Stimulated activated CD4-positive, alpha-beta T cell treated with anti-CD3 and anti-CD28 coated beads, Interleukin-4, amount 100 ng/mL, for 1 hour (primary cell): ENCODE data around the gene TBL1X.
"Not testable (repeated sequence)": the region's sequence is repeated elsewhere in the genome, so short reads cannot be mapped to it uniquely, and the experiment has no call there.

ENCODE experiments used
- DNase-seq: peaks from one replicate; pipeline ENCODE4 v3.0.0-alpha.2; 2020

The TBL1X gene

DNA sequence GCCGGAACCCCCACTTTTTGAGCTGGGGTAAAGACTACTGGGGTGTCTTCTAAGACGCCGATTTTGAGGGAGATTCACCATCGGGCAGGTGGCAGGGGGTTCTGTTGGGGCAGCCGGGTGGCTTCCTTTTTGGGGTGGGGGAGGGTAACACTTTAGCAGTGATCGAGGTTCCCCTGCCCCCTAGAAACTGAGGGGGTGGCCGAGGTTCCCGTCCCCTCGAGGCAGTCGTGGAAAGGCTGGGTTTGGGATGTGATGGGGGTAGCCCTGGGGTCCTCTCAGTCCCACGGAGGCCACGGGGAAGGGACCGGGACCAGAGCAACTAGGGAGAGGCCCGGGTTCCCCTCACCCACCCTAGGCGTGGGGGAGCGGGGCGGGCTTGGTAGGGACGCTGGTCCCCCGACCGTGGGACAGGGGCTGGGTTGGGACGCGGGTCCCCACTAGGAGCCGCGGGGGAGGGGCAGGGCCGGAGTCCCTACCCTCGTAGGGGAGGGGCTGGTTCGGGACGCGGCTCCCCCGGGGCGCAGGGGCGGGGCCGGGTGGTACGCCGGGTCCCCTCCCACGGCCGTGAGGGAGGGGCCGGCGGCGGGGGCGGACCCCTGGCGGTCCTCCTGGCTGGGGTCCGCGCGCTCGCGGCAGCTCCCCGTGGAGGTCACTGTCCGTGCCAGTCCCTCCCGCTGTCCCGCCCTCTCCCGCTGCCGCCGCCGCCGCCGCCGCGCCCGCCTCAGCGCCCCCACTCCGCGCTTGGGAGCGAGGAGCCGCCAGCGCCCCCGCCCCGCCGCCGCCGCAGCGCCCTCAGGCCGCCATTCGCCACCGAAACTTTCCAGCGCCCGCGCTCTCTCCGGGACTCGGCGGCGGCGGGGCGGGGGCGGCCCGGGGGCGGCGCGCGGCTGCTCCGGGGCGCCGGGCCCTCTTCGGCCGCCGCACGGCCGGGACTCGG lies at the start of gene TBL1X:
TBL1X (plus strand) TSS at position 624 of the 937 bp plus-strand sequence. CDS start 188,529 bp downstream, outside the sequence.
- DNase-seq = peak; percentile 60

DNA sequence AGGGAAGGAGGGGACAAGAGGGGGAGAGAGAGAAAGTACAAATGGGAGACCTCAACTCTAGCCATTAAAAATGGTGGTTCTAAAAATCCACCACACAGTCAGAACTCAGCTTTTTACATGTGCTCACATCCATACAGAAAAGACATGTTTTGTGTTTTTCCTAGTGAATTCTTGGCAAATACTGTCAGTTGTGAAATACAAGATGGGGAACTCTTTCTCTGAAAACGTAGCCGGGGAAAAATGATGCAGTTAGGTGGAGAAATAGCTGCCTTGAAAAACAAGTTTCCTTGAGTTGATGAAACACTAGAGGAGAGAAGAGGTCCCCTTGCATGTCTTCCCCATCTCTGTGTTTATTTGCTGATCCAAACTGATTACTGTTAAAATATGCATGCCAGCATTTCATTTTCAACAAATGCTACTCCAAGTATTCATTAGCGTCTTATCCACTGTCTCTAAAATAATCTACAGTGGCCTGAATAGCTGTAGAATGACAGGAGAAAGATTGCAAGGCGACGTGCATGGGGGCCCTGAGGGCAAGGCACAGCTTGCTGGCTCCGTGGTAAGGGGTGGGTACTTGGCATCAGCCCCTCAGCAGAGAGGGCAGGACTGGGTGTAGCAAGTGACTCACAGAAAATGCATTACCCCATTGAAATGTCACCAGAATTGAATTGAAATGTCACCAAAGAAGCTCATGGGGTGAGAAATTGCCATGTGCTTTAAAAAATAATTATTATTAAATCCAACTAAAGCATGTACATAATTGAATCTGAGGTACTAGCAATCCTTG lies 48.1 kb upstream of the TBL1X start:
- DNase-seq = no peak

DNA sequence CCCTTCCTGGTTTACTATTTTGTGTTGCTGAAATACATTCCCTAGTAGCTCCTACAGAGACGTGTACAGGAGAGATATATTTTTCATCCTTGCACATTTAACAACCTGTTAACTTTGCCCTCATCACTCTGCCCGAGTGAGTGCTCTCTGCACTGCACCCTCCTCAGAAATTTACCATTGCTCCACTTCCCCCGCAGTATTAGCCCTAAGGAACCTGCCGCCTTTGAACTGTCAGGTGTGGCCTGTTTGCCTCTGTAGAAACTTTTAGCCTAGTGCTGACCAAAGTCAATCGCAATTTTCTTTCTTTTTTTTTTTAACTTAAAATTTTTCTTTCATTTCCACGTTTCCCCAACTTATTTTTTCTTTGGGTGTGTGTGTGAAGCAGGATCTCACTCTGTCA lies 46.6 kb upstream of the TBL1X start:
- DNase-seq = no peak

DNA sequence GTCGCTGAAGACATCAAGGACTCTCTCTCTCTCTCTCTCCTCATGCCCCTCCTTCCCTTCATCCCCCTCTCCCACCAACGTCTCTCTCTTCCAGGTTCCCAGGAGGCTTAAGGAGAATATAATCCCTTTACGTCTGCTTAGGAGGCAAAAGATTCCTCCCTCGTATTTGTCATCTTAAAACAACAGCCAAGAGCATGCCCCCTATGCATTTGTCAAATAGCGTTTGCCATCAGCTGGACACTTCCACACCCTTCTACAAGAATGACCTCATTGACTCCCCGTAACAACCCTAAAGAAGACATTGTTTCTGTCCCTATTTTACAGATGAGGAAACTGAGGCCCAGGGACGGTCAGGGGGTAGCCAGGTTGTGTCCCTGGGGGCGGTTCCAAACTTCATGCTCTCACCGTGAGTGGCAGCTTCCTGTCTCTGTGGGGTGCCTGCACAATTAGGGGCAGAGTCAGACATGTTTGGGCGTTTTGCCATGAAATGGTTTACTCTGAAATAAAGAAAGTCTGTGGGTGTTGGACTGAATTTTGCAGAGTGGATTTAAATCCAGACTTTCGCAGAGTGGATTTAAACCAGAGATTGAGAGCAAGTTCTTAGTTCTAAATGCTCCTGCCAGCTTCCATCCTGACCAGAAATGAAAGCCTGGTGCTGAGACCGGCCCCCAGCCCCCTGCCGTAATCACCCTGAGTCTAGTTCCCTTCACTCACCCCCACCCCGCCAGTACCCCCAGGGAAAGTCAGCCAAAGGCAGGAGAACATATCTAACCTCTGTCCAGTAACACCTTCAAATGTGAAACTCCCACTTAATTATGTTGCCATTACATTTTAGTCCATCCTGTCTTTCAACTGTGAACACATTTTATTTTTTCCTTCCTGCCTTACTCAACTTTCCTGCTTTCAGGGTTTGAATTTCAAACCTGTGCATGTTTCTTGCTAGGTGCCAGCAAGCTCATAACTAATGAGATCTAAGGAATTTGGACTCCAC lies 44.3 kb upstream of the TBL1X start:
- DNase-seq = no peak

DNA sequence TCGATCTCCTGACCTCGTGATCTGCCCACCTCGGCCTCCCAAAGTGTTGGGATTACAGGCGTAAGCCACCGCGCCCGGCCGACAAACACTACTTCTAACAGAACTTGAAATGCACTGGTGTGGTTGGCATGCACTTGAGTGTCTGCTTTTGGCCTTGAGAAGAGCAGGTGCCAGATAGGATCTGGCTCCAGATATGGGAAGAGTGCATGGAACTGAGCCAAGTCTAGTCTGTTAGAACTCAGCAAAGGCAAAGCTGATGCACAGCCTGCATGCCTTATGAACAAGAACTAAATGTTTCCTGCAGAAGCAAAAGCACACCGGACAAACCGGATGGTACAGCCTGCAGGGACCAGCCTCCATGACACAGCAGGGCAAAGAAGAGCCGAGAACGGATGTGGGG lies 35.1 kb upstream of the TBL1X start:
- no peak for DNase-seq

DNA sequence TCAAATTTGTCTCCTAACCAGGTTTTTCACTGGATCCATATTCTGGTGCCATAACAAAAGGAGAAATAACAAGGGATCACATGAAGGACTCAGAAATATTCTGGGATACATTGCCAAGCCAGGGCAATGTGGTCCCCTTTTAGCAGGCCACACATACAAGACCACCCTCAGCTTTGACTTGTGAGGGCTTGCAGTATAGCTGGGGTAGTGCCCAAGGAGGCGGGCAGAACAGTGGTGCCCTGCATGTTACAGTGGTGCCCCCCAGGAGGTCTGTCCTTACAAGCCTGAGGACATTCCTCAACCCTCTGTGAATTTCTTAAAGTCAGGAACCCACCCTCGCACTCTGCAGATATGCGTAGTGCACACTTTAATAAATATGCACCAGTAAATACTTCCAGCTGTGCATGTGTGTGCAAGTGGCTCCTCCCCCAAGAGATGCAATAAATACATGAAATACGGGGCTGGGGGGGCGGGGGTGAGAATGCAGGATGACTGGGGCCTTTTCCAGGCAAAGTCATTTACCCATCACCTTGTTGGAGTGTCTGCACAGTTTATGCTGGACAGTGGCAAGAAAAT lies 34.4 kb upstream of the TBL1X start:
- DNase-seq = no peak

DNA sequence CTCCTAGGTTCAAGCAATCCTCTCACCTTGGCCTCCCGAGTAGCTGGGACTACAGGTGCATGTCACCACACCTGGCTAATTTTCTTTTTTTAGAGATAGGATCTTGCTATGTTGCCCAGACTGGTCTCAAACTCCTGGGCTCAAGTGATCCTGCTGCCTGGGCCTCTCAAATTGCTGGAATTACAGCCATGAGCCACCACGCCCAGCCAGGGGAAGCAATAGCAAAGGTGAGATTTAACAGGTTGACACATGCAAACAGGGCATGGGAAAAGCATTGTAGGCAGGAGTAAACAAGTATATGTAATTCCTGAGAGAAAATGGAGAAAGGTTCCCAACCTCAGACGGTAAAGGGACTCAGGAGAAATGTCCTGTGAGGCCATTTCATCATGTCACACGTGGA lies 33.6 kb upstream of the TBL1X start:
- DNase-seq = no peak

DNA sequence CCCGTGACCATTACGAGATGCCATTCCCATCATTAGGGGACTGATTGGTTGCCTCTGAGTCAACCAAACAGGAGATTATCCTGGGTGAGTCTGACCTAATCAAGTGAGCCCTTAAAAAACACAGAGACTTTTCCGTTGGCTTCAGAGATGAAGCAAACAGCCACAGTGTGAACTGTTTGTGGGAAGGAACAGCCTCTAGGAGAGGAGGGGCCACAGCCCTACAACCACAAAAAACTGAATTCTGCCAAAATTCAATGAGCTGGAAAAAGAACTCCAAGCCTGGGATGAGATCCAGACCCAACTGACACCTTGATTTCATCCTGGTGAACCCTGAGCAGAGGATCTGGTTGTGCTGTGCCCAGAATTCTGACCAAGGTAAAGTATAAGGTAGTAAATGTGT lies 31.3 kb upstream of the TBL1X start:
- no peak for DNase-seq

DNA sequence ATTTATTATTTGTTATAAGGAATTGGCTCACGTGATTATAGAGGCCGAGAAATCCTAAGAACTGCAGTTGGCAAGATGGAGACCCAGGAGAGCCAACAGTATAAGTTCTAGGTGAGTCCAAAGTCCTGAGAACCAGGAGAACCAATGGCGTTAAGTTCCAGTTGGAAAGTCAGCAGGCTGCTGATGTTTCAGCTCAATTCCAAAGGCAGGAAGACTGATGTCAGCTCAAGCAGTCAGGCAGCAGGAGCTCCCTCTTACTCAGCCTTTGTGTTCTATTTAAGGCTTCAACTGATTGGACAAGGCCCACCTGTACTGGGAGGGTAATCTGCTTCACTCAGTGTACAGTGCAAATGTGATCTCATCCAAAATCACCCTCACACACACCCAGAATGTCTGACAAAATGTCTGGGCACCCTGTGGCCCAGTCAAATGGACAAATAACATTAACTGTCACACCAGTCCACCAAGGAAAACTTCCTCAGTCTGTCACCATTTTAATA lies 30.8 kb upstream of the TBL1X start:
- DNase-seq = no peak

DNA sequence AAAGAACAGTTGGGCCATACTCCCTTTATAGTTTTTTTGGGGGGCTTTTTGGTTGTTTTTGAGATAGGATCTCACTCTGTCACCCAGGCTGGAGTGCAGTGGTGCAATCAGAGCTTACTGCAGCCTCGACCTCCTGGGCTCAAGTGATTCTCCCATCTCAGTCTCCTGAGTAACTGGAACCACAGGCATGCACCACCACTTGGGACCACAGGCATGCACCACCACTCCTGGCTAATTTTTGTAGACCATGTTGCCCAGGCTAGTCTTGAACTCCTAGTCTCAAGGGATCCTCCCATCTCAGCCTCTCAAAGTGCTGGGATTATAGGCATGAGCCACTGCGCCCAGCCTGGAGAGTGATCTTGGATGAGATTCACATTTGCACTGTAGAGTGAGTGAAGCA lies 29.8 kb upstream of the TBL1X start:
- not testable (repeated sequence) for DNase-seq

DNA sequence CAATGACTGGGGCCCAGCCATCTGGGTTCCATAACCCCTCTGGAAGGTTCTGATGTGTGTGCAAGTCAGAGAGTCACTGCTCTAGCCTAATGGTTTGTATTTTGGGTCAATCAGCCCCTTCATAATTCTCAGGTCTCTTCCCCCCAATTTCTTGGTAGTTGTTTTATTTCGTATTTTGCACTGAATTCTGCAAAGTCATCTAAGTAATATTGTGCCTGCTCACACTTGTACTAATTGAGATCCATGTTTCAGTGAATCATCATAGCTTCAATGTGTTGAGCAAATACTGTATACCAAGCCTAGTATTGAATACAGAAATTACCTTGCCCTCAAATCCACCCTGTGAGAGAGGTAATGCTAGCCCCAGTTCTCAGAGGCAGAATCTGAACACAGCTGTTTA lies 28.0 kb upstream of the TBL1X start:
- no peak for DNase-seq

DNA sequence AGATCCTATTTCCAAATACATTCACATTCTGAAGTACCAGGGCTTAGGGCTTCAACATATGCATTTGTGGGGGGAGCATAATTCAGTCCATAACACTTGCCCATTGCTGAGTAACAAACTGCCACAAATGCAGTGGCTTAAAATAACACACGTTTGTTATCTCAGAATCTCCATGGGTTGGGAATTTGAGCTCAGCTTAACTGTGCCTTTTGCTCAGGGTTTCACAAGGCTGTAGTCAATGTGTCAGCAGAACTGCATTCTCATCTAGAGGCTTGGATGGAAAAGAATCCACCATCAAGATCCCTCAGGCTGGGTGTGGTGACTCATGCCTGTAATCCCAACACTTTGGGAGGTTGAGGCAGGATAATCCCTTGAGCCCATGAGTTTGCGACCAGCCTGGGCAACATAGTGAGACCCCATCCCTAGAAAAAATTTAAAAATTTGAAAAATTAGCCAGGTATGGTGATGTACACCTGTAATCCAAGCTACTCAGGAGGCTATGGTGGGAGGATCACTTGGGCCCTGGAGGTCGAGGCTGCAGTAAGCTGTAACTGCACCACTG lies 25.8 kb upstream of the TBL1X start:
- DNase-seq = no peak

DNA sequence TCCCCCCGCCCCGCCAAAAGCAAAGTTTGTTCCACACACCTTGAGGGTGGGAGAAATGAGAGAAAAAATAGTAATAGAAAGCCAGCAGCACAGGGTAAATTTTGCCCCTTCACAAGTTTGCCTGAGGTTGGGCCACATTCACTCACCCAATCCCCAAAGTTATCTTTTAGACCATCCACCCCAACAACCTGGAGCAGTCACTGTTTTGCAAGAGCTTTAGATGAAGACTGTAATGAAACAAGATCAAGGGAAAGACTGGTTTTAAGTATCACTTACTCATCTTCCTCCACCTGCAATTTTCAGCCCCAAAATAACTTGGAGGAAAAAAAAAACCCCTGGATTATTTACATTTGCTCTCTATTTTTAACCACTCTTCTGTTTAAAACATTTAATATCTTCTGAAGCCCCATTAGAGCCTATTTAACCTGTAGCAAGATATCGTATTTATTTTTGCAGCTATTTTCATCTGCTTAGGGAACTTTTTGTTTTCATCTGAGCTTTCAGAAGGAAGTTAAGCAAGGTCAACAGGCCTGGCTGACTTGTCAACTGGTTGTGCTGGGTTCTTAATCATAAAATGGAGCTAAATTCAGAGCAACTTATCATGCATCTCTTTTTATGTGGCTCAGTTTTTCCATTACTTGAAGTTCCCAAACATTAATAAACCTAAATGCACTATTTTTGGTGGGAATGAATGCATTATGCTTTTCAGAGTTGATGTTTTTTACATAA lies 24.6 kb upstream of the TBL1X start:
- DNase-seq = no peak

DNA sequence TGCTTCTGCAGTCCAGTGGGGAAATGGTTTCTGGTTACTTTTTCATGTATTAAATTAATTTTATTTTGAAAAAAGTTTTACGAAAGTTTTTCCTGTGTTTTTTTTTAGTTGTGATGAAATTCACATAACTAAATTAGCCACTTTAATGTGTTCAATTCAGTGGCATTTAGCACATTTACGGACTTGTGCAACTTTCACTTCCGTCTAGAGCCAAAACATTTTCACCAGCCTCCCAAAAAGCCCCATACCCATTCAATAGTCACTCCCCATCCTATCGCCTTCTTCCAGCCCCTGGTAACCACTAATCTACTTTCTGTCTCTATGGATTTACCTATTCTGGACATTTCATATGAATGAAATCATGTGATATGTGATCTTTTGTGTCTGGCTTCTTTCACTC lies 22.8 kb upstream of the TBL1X start:
- no peak for DNase-seq

DNA sequence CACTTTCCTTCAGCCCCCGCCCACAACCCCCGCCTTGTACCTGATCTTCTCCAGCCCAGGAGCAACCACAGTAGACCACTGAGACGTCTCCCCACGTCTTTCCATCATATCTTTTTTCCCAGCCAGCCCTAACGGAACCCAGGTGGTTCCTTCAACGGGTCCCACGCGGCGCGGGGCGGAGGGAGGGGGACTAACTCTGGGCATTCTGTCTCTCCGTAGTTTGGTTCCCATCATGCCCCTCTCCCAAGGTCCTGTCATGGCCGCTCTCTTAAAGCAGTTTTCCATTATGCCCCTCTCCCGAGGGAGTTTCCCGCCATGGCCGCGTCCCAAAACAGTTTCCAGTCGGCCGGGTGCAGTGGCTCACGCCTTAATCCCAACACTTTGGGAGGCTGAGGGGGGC lies 21.5 kb upstream of the TBL1X start:
- no peak for DNase-seq

DNA sequence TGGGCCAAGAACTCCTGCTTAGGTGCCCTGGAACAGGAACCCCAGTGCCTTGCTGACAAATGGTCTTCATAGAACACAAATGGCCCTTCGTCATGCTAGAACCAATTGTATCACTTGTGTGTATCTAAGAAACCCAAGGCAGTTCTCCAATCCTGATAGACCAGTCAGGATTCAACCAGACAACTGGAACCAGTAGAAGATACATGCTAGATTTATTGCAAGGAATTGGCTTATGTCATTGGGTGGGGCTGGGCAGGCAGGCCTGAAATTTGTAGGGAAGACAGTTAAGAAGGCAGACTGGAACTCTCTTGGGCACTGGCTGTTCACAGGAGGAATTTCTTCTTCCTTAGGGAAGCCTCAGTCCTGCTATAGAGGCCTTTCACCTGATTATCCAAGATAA lies 17.0 kb upstream of the TBL1X start:
- DNase-seq = no peak

DNA sequence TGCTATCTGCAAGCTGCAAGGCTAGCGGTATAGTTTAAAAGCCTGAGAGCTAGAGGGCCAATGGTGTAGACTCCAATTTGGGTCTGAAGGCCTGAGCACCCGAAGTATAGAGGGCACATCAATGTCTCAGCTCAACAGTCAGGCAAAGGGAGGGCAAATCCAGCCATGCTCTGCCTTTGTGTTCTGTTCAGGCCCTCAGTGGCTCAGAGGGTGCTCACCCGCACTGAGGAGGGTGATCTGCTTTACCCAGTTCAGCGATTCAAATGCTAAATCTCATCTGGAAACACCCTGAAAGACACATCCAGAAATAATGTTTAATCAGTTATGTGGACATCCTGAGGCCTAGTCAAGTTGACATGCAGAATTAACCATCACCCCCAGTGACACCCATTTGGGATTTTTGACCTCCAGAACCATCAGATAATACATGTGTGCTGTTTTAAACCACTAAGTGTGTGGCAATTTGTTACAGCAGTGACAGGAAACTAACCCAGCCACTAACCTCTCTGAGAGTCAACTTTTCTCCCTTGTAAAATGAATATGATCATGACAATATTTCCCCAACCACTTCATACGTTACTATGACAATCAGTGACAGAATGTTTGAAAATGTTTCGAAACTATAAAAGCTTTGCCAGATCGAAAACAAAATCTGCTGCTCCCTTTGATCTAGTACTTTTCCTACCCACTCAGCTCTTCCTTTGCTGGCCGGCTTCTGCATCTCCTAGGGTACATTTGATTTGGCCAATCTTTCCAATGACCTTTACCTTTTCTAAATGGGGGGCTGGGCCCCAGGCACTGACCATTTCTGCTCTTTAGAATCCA lies 8.4 kb upstream of the TBL1X start:
- peak; percentile 4 for DNase-seq

DNA sequence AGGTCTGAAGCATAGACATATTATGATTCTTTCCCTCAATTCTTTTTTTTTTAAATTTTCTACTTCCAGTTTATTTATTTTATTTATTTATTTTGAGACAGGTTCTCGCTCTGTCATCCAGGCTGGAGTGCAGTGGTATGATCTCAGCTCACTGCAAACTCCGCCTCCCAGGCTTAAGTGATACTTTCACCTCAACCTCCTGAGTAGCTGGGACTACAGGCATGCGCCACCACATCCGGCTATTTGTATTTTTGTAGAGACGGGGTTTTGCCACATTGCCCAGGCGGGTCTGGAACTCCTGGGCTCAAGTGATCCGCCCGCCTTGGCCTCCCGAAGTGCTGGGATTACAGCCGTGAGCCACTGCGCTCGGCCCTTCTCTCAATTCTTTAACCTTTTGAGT lies 6.8 kb upstream of the TBL1X start:
- not testable (repeated sequence) for DNase-seq

DNA sequence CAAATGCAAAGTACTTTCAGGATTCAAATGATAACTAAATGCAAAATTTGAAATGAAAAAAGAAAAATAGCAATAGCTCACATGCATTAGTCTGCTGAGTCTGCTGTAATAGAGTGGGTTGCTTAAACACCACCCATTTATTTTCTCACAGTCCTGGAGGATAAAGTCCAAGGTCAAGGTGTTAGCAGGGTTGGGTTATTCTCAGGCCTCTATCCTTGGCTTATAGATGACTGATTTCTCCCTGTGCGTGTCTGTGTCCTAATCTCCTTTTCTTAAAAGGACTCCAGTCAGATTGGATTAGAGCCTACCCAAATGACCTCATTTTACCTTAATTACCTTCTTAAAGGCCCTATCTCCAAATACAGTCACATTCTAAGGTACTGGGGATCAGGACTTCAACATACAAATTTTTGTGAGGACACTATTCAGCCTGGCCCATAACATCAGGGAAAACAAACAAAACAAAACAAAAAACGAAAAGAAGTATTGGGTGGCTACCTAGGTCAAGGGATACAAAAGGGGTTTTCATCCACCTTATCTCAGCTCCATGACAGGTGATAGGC lies 6.3 kb upstream of the TBL1X start:
- DNase-seq = no peak

DNA sequence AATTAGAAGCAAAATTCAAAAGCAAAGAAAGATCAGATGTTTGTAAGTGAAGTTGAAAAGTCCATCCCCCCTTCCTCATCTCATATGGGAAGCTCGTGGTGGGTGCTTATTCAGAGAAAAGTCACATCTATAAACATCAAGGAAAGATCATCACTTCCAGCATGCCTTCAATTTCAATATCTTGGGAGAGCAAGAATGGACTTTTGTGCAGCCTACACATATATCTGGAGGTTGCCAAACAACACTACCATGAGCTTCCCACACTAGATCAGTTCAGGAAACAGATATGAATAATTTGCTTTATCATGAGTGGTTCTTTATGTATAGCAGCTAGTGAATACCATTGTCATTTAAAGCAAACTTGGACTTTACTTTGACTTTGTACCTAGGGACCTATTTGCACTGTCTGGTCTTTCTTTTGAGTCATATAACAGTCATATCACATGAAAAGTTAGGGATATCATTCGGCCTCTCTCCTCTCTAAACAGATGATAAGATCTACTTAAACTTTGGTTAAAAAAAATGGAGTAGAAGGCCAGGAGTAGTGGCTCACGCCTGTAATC lies 5.6 kb upstream of the TBL1X start:
- DNase-seq = no peak
